ENCODE results near the gene ATP12A.

Gene ATP12A

GRCh38 chr13:24680921-24681604, 855 bp downstream of the ATP12A start:
- no peaks in the 10 kb centered on the region for H3K36me3 ChIP-seq (ENCODE audit: insufficient read depth, low read length)
- no peak overlapping the region for H3K9ac ChIP-seq (ENCODE audit: low read depth, low read length)
- no peak overlapping the region for H3K4me3 ChIP-seq (ENCODE audit: low read length)
- H3K27me3 ChIP-seq (ENCODE audit: control insufficient read depth, insufficient read depth, low read length) = peaks cover 56% of the 10 kb centered on the region
- H3K4me1 ChIP-seq (ENCODE audit: control insufficient read depth, insufficient read depth, low read length) = no peaks in the 10 kb centered on the region
- H3K9me3 ChIP-seq (replicated peaks; ENCODE audit: low read length) = no peaks in the 10 kb centered on the region
- no peak overlapping the region for H3K4me2 ChIP-seq (ENCODE audit: low read length)

GRCh38 chr13:24681930-24682329, 1.7 kb downstream of the ATP12A start:
- no peaks in the 10 kb centered on the region for H3K4me1 ChIP-seq (ENCODE audit: control insufficient read depth, insufficient read depth, low read length)
- no peak overlapping the region for H3K4me2 ChIP-seq (ENCODE audit: low read length)
- H3K36me3 ChIP-seq (ENCODE audit: insufficient read depth, low read length) = no peaks in the 10 kb centered on the region
- no peak overlapping the region for H3K9ac ChIP-seq (ENCODE audit: low read depth, low read length)
- H3K4me3 ChIP-seq (ENCODE audit: low read length) = no peak overlapping the region
- H3K9me3 ChIP-seq (replicated peaks; ENCODE audit: low read length) = no peaks in the 10 kb centered on the region
- H3K27me3 ChIP-seq (ENCODE audit: control insufficient read depth, insufficient read depth, low read length) = peaks cover 47% of the 10 kb centered on the region

GRCh38 chr13:24682353-24682752, 2.1 kb downstream of the ATP12A start:
- Histone ChIP-seq H3K9me3 (replicated peaks; ENCODE audit: low read length) (no peaks in the 10 kb centered on the region), H3K4me2 (ENCODE audit: low read length) (no peak overlapping the region), H3K27me3 (ENCODE audit: control insufficient read depth, insufficient read depth, low read length) (peaks cover 43% of the 10 kb centered on the region), H3K36me3 (ENCODE audit: insufficient read depth, low read length) (no peaks in the 10 kb centered on the region), H3K9ac (ENCODE audit: low read depth, low read length) (no peak overlapping the region), H3K4me3 (ENCODE audit: low read length) (no peak overlapping the region), H3K4me1 (ENCODE audit: control insufficient read depth, insufficient read depth, low read length) (no peaks in the 10 kb centered on the region)

- H3K27me3 ChIP-seq (ENCODE audit: control insufficient read depth, insufficient read depth, low read length) = peaks cover 38% of the 10 kb centered on the region
- H3K36me3 ChIP-seq (ENCODE audit: insufficient read depth, low read length) = no peaks in the 10 kb centered on the region
- no peak overlapping the region for H3K4me2 ChIP-seq (ENCODE audit: low read length)
- H3K4me3 ChIP-seq (ENCODE audit: low read length) = no peak overlapping the region
- no peak overlapping the region for H3K9ac ChIP-seq (ENCODE audit: low read depth, low read length)
- no peaks in the 10 kb centered on the region for H3K4me1 ChIP-seq (ENCODE audit: control insufficient read depth, insufficient read depth, low read length)
- no peaks in the 10 kb centered on the region for H3K9me3 ChIP-seq (replicated peaks; ENCODE audit: low read length)
These were observed 3.1 kb downstream of the ATP12A start for GRCh38 chr13:24683351-24683750.

- no peak overlapping the region for H3K9ac ChIP-seq (ENCODE audit: low read depth, low read length)
- no peaks in the 10 kb centered on the region for H3K4me1 ChIP-seq (ENCODE audit: control insufficient read depth, insufficient read depth, low read length)
- H3K9me3 ChIP-seq (replicated peaks; ENCODE audit: low read length) = no peaks in the 10 kb centered on the region
- peaks cover 40% of the 10 kb centered on the region for H3K27me3 ChIP-seq (ENCODE audit: control insufficient read depth, insufficient read depth, low read length)
- no peak overlapping the region for H3K4me3 ChIP-seq (ENCODE audit: low read length)
- no peak overlapping the region for H3K4me2 ChIP-seq (ENCODE audit: low read length)
- no peaks in the 10 kb centered on the region for H3K36me3 ChIP-seq (ENCODE audit: insufficient read depth, low read length)
These were observed 3.8 kb downstream of the ATP12A start for GRCh38 chr13:24683838-24684599.

GRCh38 chr13:24684600-24684998, 4.4 kb downstream of the ATP12A start:
- Histone ChIP-seq H3K9me3 (replicated peaks; ENCODE audit: low read length) (no peaks in the 10 kb centered on the region), H3K27me3 (ENCODE audit: control insufficient read depth, insufficient read depth, low read length) (peaks cover 40% of the 10 kb centered on the region), H3K4me1 (ENCODE audit: control insufficient read depth, insufficient read depth, low read length) (no peaks in the 10 kb centered on the region), H3K9ac (ENCODE audit: low read depth, low read length) (no peak overlapping the region), H3K36me3 (ENCODE audit: insufficient read depth, low read length) (no peaks in the 10 kb centered on the region), H3K4me3 (ENCODE audit: low read length) (no peak overlapping the region), H3K4me2 (ENCODE audit: low read length) (no peak overlapping the region)

GRCh38 chr13:24685314-24685713, 5.1 kb downstream of the ATP12A start:
- peaks cover 38% of the 10 kb centered on the region for H3K27me3 ChIP-seq (ENCODE audit: control insufficient read depth, insufficient read depth, low read length)
- H3K9ac ChIP-seq (ENCODE audit: low read depth, low read length) = no peak overlapping the region
- H3K9me3 ChIP-seq (replicated peaks; ENCODE audit: low read length) = no peaks in the 10 kb centered on the region
- no peak overlapping the region for H3K4me2 ChIP-seq (ENCODE audit: low read length)
- no peaks in the 10 kb centered on the region for H3K4me1 ChIP-seq (ENCODE audit: control insufficient read depth, insufficient read depth, low read length)
- no peaks in the 10 kb centered on the region for H3K36me3 ChIP-seq (ENCODE audit: insufficient read depth, low read length)
- no peak overlapping the region for H3K4me3 ChIP-seq (ENCODE audit: low read length)

- H3K27me3 ChIP-seq (ENCODE audit: control insufficient read depth, insufficient read depth, low read length) = peaks cover 25% of the 10 kb centered on the region
- no peak overlapping the region for H3K9ac ChIP-seq (ENCODE audit: low read depth, low read length)
- no peaks in the 10 kb centered on the region for H3K36me3 ChIP-seq (ENCODE audit: insufficient read depth, low read length)
- H3K4me3 ChIP-seq (ENCODE audit: low read length) = no peak overlapping the region
- no peaks in the 10 kb centered on the region for H3K4me1 ChIP-seq (ENCODE audit: control insufficient read depth, insufficient read depth, low read length)
- no peaks in the 10 kb centered on the region for H3K9me3 ChIP-seq (replicated peaks; ENCODE audit: low read length)
- no peak overlapping the region for H3K4me2 ChIP-seq (ENCODE audit: low read length)
These were observed 7.4 kb downstream of the ATP12A start for GRCh38 chr13:24687611-24688010.

- H3K9ac ChIP-seq (ENCODE audit: low read depth, low read length) = no peak overlapping the region
- H3K4me1 ChIP-seq (ENCODE audit: control insufficient read depth, insufficient read depth, low read length) = no peaks in the 10 kb centered on the region
- no peaks in the 10 kb centered on the region for H3K9me3 ChIP-seq (replicated peaks; ENCODE audit: low read length)
- H3K36me3 ChIP-seq (ENCODE audit: insufficient read depth, low read length) = no peaks in the 10 kb centered on the region
- no peak overlapping the region for H3K4me2 ChIP-seq (ENCODE audit: low read length)
- H3K27me3 ChIP-seq (ENCODE audit: control insufficient read depth, insufficient read depth, low read length) = peaks cover 25% of the 10 kb centered on the region
- H3K4me3 ChIP-seq (ENCODE audit: low read length) = no peak overlapping the region
These were observed 7.9 kb downstream of the ATP12A start for GRCh38 chr13:24688111-24688510.

- H3K27me3 ChIP-seq (ENCODE audit: control insufficient read depth, insufficient read depth, low read length) = peaks cover 28% of the 10 kb centered on the region
- no peaks in the 10 kb centered on the region for H3K36me3 ChIP-seq (ENCODE audit: insufficient read depth, low read length)
- no peaks in the 10 kb centered on the region for H3K4me1 ChIP-seq (ENCODE audit: control insufficient read depth, insufficient read depth, low read length)
- H3K9ac ChIP-seq (ENCODE audit: low read depth, low read length) = no peak overlapping the region
- H3K4me2 ChIP-seq (ENCODE audit: low read length) = no peak overlapping the region
- no peak overlapping the region for H3K4me3 ChIP-seq (ENCODE audit: low read length)
- no peaks in the 10 kb centered on the region for H3K9me3 ChIP-seq (replicated peaks; ENCODE audit: low read length)
These were observed 8.7 kb downstream of the ATP12A start for GRCh38 chr13:24688950-24689349.

- no peak overlapping the region for H3K4me2 ChIP-seq (ENCODE audit: low read length)
- H3K4me3 ChIP-seq (ENCODE audit: low read length) = no peak overlapping the region
- no peaks in the 10 kb centered on the region for H3K9me3 ChIP-seq (replicated peaks; ENCODE audit: low read length)
- no peaks in the 10 kb centered on the region for H3K4me1 ChIP-seq (ENCODE audit: control insufficient read depth, insufficient read depth, low read length)
- H3K36me3 ChIP-seq (ENCODE audit: insufficient read depth, low read length) = no peaks in the 10 kb centered on the region
- no peak overlapping the region for H3K9ac ChIP-seq (ENCODE audit: low read depth, low read length)
- H3K27me3 ChIP-seq (ENCODE audit: control insufficient read depth, insufficient read depth, low read length) = peaks cover 16% of the 10 kb centered on the region
These were observed 11.2 kb downstream of the ATP12A start for GRCh38 chr13:24691381-24691780.

- H3K4me2 ChIP-seq (ENCODE audit: low read length) = no peak overlapping the region
- no peak overlapping the region for H3K9ac ChIP-seq (ENCODE audit: low read depth, low read length)
- H3K27me3 ChIP-seq (ENCODE audit: control insufficient read depth, insufficient read depth, low read length) = peaks cover 14% of the 10 kb centered on the region
These were observed 12.4 kb downstream of the ATP12A start for GRCh38 chr13:24692561-24692960.

More at GRCh38 chr13:24692561-24692960, 12.4 kb downstream of the ATP12A start:
- Histone ChIP-seq H3K9me3 (replicated peaks; ENCODE audit: low read length) (no peaks in the 10 kb centered on the region), H3K36me3 (ENCODE audit: insufficient read depth, low read length) (no peaks in the 10 kb centered on the region), H3K4me1 (ENCODE audit: control insufficient read depth, insufficient read depth, low read length) (no peaks in the 10 kb centered on the region), H3K4me3 (ENCODE audit: low read length) (no peak overlapping the region)
